Suppressor macrophage treated with lipopolysaccharide for 1 hour (primary cell): ENCODE measurements around the gene EIF2AK3.

Experiments
- DNase-seq, 3 donors: peaks; one replicate each; pipeline ENCODE4 v3.0.0-alpha.2; 2020 to 2022

The EIF2AK3 gene

DNA sequence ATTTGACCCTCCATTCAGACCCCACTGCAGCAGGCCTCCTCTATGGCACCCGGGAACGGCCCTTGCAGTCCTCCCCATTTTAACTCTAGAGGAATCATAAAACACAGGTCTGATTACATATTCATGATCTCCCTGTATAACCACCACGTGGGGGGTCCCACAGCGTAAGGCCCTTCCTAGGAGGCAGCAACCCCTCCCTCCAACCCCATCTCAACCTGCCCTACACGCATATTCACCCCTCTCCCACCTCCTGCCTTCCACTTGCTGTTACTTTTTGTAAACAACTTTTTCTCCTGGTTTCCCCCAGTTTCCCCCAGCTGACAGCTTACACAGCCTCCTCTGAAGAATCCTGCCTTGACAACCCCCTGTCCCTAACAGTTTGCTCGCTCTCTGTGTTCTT lies 89.6 kb downstream of the EIF2AK3 start:
- no peak for DNase-seq

DNA sequence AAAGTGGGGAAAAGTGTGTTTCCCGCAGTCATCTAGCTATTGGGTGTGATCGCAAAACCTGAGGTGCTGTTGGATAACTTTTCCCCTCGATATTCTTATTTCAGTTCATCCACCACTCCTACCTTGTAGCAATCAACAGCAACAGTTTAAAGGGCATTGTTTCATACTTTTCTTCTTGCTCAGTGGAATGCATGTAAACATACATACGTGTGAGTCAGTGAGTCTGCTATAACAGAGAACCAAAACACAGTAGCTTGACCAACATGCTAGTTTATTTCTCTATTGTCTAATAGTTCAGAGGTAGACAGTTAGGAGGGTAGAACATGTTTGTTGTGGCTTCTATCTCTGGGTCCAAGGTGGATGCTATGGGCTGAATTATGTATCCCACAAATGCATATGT lies 97.2 kb downstream of the EIF2AK3 start:
- no peak for DNase-seq

DNA sequence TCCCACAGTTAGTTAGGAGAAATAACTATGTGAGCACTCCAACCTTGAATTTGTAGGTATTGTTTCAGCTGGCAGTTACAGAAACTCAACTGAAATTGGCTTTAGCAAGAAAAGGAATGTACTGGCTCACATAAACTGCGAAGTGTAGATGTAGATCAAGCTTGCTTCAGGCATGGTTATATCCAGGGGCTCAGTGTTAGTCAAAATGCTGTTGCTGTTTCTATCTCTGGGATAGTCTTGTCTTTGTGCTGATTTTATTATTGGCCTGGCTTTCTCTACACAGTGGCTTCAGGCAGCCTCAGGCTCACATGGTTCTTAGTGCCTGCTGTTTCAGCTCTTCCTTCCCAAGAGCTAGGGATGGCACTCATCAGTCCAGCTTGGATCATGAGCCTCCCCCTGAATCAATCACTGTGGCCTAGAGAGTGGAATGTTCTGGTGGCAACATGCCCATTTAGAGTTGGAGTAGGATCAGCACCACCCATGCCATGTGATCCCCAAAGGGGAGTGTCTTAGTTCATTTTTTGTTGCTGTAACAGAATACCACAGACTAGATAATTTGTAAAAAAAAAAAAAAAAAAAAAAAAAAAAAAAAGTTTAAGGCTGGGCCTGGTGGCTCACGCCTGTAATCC lies 105.7 kb downstream of the EIF2AK3 start:
- DNase-seq: no peak

DNA sequence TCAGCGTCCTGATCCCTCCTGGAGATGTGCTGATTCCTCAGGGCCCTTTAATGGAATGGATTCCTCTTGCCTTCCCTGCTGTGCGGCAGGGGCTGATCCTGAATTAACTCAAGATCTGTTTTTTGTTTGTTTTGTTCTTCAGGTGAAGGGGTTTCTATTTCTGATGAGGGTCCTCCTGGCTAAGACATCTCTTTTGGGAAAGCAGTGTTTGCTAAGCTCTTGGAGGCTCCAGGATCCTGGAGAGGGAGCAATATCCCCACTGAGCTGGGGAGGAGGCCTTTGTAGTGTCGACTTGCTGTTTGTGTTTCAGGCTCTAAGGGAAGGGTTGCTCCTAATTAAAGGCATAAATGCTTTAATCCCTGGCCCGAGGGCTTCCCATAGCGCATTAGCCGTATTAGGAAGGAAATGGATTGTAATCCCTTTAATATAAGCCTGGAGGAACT lies 109.5 kb downstream of the EIF2AK3 start:
- DNase-seq: no peak
